Transverse colon (tissue), 4 donors: ENCODE measurements around the gene GPR26. TPM values are rescaled to one million over a fixed set of nuclear protein-coding genes. Genes with fewer than 3 reads are reported as not detected.

Source experiments
- DNase-seq: peaks from one replicate; pipeline ENCODE4 v3.0.0-alpha.2; 2019
- H3K27ac ChIP-seq, 4 donors: fragments of 200-600 bp; sonication (generic); 2 replicates each; pipeline ENCODE4 v1.5.1; 2016 to 2018; ENCODE audit warnings: inconsistent platforms in 4 of 4
- H3K27me3 ChIP-seq: fragments of 200-600 bp; sonication (generic); 2 replicates; pipeline ENCODE4 v1.5.1; 2017; ENCODE audit warnings: inconsistent platforms
- H3K36me3 ChIP-seq, 4 donors: fragments of 200-600 bp; sonication (generic); 2 replicates each; pipeline ENCODE4 v1.5.1; 2017 to 2019; ENCODE audit warnings: inconsistent platforms in 4 of 4
- H3K4me1 ChIP-seq, 4 donors: fragments of 200-600 bp; sonication (generic); 2 replicates each; pipeline ENCODE4 v1.5.1; 2017 to 2020; ENCODE audit warnings: inconsistent platforms in 4 of 4
- H3K4me3 ChIP-seq, 4 donors: fragments of 200-600 bp; sonication (generic); 1 replicate in 1 of 4; 2 replicates in 3 of 4; pipeline versions ENCODE4 v1.5.1 to v1.6.1; 2017 to 2019; ENCODE audit warnings: inconsistent platforms in 4 of 4
- H3K9me3 ChIP-seq, 2 donors: fragments of 200-600 bp; sonication (generic); 2 replicates each; pipeline ENCODE4 v1.5.1; 2017 to 2019; ENCODE audit warnings: inconsistent platforms in 2 of 2
- CTCF ChIP-seq, 5 experiments: fragments of 200-600 bp in 3 of 5; fragments of 450-650 bp in 2 of 5; sonication (generic) in 3 of 5; IDR thresholded peaks; 1 replicate in 2 of 5; 2 replicates in 3 of 5; pipeline ENCODE4 v1.5.1; 2016 to 2017; ENCODE audit warnings: antibody characterized with exemption in 5 of 5, inconsistent platforms in 3 of 5, mild to moderate bottlenecking in 2 of 5, moderate library complexity in 1 of 5
- EP300 ChIP-seq: sonication (generic); formaldehyde crosslinking; IDR thresholded peaks from one replicate; pipeline ENCODE4 v1.6.1; 2017; ENCODE audit warnings: antibody characterized with exemption, low read depth
- POLR2A ChIP-seq: fragments of 450-650 bp; IDR thresholded peaks from one replicate; pipeline ENCODE4 v1.6.1; 2016; ENCODE audit warnings: antibody characterized with exemption, mild to moderate bottlenecking, moderate library complexity
- POLR2AphosphoS5 ChIP-seq, 3 donors: sonication (generic); formaldehyde crosslinking; IDR thresholded peaks; one replicate each; pipeline ENCODE4 v1.6.1; 2016; ENCODE audit warnings: antibody characterized with exemption in 3 of 3
- WGBS, 2 donors: methylation state at CpG; one replicate each; pipeline ENCODE4 v1.1.5; 2018; ENCODE audit warnings: low coverage in 1 of 2; 5-methylcytosine and 5-hydroxymethylcytosine counted together
- in situ Hi-C, 4 donors: fragments of 200-750 bp; cut with MboI; loops; one replicate each; pipeline versions ENCODE4 v1.15.0 to v1.15.1; 2017; ENCODE audit warnings: low sequenced_read_pairs in 3 of 4, low pct_ligation_motif_present in 1 of 4, low pct_unique_long_range_greater_than_20kb in 1 of 4
- intact Hi-C: fragments of 100-400 bp; cut with DNase I; formaldehyde crosslinking; loops from one replicate; pipeline ENCODE4 v1.15.1; 2023; ENCODE audit warnings: low total_unique reads
- total RNA-seq, 4 donors: library from RNA; depleted of rRNA; stranded (reverse); fragments of >200 nt; gene quantifications; one replicate each; pipeline ENCODE4 v1.1.0, GENCODE V29; 2016

GPR26 gene
- total RNA-seq, 4 donors from 2014 or later, result not detected

DNA sequence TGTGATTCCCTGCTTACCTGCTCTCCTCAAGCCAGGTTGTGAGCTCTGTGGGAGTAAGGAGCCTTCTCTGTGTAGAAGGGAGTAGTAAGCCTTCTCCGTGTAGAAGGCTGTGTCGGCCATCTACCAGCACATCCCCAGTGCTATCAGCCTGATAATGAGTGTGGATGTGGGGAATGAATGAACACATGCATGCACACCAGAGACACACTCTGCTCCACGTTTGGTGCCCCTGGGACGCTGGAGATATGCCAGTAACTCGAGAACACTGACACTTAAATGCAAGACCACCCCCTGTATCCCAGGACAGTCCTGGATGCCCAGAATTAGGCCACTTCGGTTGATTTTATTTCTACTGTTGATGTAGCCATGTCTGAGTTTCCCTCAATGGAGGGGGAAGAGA lies 21.1 kb upstream of the GPR26 start:
- no peaks in the 10 kb centered on the region for H3K36me3 ChIP-seq
- no peak overlapping the region for H3K4me3 ChIP-seq
- TF ChIP-seq POLR2AphosphoS5 (IDR thresholded peaks at IDR 0.05), result no peak
- no peak for TF ChIP-seq EP300
- TF ChIP-seq CTCF (IDR thresholded peaks at IDR 0.05), result no peak
- no peak for TF ChIP-seq POLR2A
- in situ Hi-C loops, result no loop called here
- no peaks in the 10 kb centered on the region for H3K4me1 ChIP-seq
- no peaks in the 10 kb centered on the region for H3K9me3 ChIP-seq
- no peak overlapping the region for H3K27ac ChIP-seq
- WGBS, 2 donors, result 45 to 63% methylated on average over 4 to 6 of the region's 6 CpGs
- H3K27me3 ChIP-seq, result no peaks in the 10 kb centered on the region
- intact Hi-C loops, result no loop called here
- no peak for DNase-seq

DNA sequence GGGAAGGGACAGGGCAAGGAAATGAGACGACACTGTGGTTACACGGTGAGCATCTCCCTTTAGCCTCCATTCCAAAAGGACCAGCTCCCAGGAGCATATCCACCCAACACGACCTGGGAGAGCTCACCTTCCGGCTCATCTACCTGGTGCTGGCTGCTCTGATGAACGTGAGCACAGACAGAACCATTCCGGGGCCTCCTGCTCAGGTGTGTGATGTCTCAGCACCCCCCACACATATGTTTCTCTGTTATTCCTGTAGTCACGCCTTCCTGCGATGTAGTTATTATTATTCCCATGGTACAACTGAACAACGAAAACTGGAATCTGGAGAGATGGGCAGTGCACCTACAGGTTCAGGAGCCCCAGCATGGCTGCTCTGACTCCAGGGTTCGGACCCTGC lies 20.5 kb upstream of the GPR26 start:
- H3K27me3 ChIP-seq, result no peaks in the 10 kb centered on the region
- H3K4me3 ChIP-seq, result no peak overlapping the region
- no peaks in the 10 kb centered on the region for H3K9me3 ChIP-seq
- TF ChIP-seq POLR2A (no peak), EP300 (no peak), CTCF (IDR thresholded peaks at IDR 0.05) (no peak)
- DNase-seq, result no peak
- H3K27ac ChIP-seq, result no peak overlapping the region
- 81% methylated on average over 10 of the region's 10 CpGs; no CpG with 5 or more reads in 1 of the 2 donors for WGBS, 2 donors
- no peaks in the 10 kb centered on the region for H3K36me3 ChIP-seq
- intact Hi-C loops (no loop called here), in situ Hi-C loops (no loop called here)
- H3K4me1 ChIP-seq, result no peaks in the 10 kb centered on the region

DNA sequence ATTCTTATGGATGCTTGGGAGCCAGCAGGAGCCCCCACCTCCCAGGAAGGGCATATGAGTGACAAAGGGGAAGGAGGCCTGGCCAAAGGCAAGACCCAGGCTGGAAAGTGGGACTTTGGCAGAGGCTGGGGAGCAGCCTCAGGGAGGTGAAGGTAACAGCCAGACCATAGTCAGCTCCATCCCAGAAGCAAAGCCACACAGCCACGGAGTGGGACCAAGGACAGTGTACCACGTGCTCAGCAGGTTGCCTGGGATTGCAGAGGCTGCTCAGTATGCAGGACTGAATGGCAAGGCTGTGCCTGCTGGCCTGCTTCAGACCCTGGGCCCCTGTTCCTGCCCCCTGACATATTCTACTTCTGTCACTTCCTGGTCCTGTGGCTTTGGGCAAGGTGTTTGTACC lies 17.6 kb upstream of the GPR26 start:
- intact Hi-C loops (no loop called here), in situ Hi-C loops (no loop called here)
- 24% methylated on average over 2 of the region's 2 CpGs; no CpG with 5 or more reads in 1 of the 2 donors for WGBS, 2 donors
- no peaks in the 10 kb centered on the region for H3K27me3 ChIP-seq
- H3K36me3 ChIP-seq, result no peaks in the 10 kb centered on the region
- DNase-seq, result no peak
- no peaks in the 10 kb centered on the region for H3K4me1 ChIP-seq
- H3K9me3 ChIP-seq, result no peaks in the 10 kb centered on the region
- H3K27ac ChIP-seq, result no peak overlapping the region
- H3K4me3 ChIP-seq, result no peak overlapping the region
- no peak for TF ChIP-seq CTCF (IDR thresholded peaks at IDR 0.05)
- no peak for TF ChIP-seq EP300
- no peak for TF ChIP-seq POLR2A
- no peak for TF ChIP-seq POLR2AphosphoS5 (IDR thresholded peaks at IDR 0.05)

DNA sequence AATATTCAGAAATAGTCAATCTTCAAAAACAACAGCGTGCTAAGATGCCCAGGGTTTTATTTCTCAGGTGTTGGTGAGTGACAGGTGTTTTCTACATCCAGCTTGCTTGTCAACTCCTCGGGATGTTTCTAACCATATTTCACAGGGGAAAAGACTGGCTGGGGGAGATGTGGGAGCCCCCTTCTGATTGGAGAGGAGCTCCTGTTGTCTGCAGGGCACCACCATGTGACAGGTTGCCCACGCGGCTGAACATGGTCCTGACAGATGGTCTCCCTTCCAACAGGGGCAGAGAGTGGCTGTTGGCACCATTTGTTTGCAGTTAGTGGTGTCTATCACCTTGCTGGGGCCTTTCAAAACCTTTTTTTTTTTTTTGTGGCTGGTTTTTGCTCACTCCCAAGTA lies 16.5 kb upstream of the GPR26 start:
- DNase-seq, result no peak
- Histone ChIP-seq H3K9me3 (no peaks in the 10 kb centered on the region), H3K27ac (no peak overlapping the region), H3K4me3 (no peak overlapping the region), H3K4me1 (no peaks in the 10 kb centered on the region), H3K27me3 (no peaks in the 10 kb centered on the region), H3K36me3 (no peaks in the 10 kb centered on the region)
- TF ChIP-seq POLR2A (no peak), POLR2AphosphoS5 (IDR thresholded peaks at IDR 0.05) (no peak), CTCF (IDR thresholded peaks at IDR 0.05) (no peak), EP300 (no peak)
- in situ Hi-C loops, result no loop called here
- WGBS, 2 donors, result 67% methylated on average over 4 of the region's 4 CpGs; no CpG with 5 or more reads in 1 of the 2 donors
- intact Hi-C loops, result no loop called here
